GM18499 (cell line): ENCODE results near the gene ZFP42.
"Not testable (repeated sequence)": the region's sequence is repeated elsewhere in the genome, so short reads cannot be mapped to it uniquely, and the experiment has no call there.

Experiments
- ATAC-seq: cut with Tn5 transposase; IDR thresholded peaks from one replicate; pipeline ENCODE4 v1.9.1; 2021; ENCODE audit warnings: moderate number of reproducible peaks; ENCODE audit not compliant: insufficient read depth, unreplicated experiment

The ZFP42 gene

DNA sequence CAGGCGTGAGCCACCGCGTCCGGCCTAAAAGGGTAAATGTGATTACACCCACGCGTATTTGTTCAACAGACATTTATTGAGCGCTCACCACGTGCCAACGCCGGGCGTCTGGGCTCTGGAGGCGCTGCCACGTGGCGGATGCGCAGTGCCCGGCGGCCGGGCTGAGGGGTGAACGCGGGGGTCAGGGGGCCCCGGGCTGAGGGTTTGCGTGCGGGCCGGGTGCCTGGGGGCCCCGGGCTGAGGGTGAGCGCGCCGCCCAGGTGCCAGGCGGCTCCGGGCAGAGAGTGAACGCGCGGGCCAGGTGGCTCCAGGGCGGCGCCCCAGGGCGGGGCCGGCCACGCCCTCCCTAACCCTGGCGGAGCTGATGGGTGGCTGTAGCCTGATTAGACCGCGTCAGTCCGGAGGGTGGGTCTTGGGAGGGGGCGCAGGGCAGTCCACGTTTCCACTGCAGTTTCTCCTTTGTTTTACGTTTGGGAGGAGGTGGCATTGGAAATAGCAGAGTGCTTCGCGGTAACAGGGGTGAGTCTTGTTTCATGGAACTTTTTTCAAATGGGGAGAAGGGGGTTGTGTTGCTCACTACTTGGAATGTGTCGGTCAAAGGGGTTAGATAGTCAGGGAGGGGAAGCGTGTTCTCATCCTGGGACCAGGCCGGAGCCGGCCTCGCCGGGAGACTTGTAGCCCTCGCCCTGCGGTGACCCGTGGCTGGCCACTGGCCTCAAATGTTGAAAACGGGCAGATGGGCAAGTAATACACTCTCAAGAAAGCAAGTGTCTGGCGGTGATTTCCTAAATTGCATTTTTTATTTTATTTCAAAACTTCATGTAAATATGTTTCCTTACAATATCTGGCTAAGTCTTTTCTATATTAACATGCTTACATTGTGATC lies at the start of gene ZFP42:
Gene ZFP42 (plus strand): TSS at position 450 of the 886 bp plus-strand sequence. CDS start 7,037 bp downstream, outside the sequence.
- no peak for ATAC-seq

DNA sequence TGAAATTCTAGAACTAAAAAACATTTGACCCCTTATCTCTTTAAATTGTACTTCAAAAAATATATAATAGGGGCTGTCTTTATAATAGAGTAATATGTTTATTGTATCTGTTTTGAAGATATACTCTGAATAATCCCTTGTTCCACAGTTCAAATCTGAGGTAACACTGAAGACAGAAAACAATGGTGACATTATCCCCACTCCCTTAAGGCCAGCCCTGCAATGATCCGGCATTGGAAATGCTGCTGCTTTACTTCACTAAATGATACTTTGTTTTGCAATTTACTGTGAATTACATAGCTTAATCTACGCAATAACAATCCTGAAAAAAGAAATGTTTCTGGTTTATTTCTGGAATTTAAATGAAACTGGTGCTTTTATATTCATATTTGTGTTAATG lies 34.4 kb upstream of the ZFP42 start:
- ATAC-seq, result no peak

DNA sequence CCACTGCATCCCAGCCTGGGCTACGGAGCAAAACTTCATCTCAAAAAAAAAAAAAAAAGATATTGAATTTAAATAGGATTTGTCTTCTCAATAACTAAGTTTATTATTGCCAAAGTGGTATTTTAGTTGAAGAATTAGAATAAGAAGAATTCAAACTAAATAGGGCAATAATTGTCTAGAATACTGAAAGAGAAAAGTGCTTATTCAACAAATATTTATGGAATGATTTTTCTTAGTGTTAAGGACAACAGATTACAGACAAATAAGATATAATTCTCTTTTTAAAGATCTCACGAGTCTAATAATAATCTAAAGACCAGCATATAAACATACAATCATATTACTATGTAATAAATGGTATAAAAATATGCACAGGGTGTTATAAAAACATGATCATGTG lies 33.6 kb upstream of the ZFP42 start:
- no peak for ATAC-seq

DNA sequence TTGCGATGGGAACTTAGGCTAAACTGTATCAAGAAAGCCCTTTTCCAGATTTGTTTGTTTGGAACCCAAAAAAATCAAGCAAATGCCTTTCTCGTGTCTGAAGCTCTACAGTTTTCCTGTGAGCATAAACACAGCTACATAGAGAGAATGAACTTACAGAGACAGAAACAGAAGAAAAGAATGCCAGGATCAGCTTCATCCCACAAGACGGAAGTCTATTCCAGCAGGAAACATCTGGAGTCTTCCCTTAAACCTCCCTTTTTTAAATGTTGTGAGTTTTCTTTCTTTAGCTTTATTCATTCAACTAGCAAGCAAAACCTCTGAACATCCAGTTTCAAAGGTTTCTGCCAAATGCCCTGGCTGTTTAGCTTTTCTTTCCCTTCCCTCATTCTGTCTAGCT lies 32.6 kb upstream of the ZFP42 start:
- no peak for ATAC-seq

DNA sequence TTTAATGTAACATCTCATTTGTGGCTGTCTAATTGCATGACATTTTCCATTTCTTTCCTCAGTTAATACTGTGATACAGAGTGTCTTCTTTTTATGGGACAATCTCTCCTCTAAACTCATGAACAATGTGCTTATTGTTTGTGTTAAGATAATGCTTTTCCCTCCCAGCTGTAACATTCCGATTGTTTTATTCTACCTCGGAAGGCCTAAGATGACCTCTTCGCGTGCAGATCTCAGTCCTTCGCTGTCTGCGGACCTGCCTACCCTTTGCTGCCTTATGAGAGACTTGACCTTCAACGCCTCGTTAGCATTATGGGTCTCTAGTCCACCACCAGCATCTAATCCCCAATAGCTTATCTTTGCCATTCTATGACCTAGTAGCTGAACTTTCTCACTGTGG lies 29.8 kb upstream of the ZFP42 start:
- no peak for ATAC-seq

DNA sequence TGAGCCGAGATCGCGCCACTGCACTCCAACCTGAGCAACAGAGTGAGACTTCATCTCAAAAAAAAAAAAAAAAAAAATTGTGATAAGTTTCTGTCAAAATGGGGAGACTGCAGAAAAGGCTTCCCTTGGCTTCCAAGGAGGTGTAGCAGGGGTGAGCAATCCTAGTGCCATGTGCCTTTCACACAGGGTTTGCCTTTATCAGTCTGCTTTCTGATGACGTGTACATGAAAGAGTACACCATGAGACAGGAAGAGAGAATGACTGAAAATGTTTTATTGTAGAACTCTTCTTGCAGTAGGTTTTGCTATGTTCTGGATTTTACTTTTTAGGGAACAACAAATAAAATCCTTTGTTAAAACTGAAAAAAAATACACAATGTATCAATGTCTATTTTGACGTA lies 23.4 kb upstream of the ZFP42 start:
- no peak for ATAC-seq

DNA sequence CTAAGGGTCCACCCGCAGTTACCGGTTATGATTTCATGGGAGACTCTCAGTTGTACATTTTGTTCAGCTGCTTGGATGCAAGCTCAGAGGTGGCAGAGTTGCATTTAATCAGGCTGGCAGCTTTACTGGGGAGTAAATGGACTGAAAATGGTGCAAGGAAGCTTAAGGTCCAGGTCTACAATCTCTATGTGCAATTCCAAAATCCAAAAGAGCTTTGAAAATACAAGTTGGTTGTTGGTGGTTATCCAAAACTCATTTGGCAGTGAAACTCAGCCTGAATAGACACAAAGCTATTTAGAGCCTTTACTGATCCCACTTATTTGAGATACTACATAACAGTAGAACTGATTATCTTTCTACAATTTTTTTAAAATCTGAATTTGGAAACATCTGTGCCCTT lies 11.8 kb upstream of the ZFP42 start:
- no peak for ATAC-seq

DNA sequence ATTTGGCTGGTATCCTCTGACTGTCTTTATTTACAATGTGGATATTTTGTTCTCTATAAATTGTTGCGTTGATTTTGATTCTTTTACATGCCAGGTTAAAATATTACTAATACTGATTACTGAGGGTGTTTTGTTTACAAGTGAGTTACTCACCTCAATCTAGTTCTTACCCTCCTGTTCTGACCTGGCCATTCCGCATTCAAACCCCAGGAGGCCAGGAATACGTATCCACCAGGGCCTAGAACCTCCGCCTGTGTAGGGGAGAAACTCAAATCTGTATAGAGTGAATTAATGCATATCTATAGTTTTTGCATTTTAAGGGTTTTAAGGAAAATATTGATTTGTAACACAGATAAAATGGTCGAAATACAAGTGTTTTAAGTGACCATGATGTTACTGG lies 2.6 kb upstream of the ZFP42 start:
- no peak for ATAC-seq

DNA sequence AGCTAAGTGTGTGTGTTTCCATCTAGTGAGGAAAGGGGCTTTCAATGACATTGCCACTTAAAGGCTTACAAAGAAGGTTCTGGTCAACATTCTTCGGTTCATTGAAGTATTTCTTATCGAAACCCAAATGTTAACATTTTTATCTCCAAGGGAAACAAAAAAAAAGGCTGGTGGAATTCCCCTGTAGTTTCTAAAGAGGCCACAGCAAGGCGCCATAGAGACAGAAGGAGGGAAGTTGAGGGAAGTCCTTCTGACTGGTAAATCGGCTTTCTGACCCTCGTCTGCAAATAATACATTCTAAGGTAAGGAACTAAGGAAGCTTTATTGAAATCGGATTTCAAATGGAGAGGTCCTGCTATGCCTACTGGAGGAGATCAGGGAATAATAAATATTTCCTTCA lies 1.7 kb upstream of the ZFP42 start:
- no peak for ATAC-seq

DNA sequence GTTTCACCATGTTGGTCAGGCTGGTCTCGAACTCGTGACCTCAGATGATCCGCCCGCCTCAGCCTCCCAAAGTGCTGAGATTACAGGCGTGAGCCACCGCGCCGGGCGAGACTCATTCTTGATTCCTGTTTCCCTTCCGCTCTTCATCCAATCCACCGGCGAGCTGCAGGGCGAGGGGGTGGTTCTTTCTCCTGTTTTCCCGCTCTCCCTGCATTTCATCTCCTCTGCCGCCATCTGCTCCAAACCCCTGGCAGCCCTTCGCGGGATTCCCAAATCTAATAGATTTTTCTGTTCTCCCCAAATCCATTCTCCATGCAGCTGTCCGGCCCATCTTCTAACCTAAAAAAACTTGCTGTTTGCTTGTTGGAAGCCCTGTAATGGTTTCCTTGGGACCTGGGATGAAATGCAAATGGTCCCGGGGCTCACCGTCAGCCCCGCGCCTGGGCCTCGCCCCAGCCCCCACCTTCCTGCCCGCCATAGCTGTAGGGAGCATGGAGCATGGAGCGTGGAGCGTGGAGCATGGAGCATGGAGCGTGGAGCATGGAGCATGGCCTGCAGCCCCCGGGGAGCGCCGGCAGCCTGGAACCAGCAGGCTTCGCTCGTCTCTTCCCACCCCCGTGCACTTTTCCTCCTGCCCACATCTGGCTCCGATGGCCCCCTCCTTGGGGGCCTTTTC lies 1.1 kb downstream of the ZFP42 start:
- no peak for ATAC-seq

DNA sequence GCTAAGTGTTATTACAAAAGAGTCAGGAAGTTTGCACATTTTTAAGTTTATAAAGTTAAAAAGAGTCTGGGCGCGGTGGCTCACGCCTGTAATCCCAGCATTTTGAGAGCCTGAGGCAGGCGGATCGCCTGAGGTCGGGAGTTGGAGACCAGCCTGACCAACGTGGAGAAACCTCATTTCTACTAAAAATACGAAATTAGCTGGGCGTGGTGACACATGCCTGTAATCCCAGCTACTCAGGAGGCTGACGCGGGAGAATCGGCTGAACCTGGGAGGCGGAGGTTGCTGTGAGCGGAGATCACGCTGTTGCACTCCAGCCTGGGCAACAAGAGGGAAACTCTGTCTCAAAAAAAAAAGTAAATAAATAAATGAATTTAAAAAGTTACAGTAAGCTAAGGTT lies 2.4 kb downstream of the ZFP42 start:
- ATAC-seq, result not testable (repeated sequence)

DNA sequence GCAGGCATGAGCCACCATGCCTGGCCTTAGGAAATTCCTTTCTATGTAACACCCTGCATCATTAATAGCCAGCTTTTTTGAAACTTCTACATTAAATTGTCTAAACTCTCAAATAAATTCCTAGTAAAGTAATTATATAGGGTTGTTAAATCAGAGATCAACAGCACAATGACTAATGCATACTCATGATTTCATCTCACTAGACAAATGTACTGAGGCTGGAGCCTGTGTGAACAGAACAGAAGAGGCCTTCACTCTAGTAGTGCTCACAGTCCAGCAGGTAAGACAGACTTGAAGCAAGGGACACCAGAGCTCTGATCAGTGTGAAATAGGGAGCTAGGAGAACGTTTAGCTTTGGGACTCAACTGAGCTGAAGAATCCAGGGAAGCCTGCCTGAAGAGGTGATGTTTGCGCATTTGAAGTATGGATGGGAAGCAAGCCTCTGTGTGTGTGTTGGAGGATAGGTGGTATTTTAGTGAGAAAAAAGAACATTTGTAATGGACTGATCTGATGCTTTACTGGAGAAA lies 3.9 kb downstream of the ZFP42 start:
- ATAC-seq, result no peak

DNA sequence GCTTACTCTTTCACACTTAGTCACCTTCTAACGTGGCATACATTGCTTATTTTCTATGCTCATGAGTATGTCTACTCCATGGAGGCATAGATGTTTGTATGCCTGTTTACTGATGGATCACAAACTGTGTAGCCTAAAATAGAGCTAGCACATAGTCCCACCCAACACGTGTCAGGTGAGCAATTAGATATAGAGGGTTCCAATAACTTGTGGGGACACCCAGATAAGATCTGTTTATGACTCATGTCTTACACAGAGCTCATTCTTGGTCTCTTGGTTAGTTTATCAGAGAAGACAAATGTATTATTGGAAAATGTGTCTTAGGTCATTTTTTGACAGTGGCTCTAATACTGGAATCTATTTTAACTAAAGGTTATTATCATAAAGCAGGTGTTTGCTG lies 6.8 kb downstream of the ZFP42 start:
- no peak for ATAC-seq

DNA sequence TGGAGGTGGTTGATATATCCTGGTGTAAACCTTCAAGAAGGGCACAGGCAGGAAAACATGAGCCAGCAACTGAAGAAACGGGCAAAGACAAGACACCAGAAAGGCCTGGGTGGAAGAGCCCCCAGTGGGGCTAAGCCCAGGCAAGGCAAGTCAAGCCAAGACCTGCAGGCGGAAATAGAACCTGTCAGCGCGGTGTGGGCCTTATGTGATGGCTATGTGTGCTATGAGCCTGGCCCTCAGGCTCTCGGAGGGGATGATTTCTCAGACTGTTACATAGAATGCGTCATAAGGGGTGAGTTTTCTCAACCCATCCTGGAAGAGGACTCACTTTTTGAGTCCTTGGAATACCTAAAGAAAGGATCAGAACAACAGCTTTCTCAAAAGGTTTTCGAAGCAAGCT lies 7.2 kb downstream of the ZFP42 start:
- ATAC-seq, result no peak

DNA sequence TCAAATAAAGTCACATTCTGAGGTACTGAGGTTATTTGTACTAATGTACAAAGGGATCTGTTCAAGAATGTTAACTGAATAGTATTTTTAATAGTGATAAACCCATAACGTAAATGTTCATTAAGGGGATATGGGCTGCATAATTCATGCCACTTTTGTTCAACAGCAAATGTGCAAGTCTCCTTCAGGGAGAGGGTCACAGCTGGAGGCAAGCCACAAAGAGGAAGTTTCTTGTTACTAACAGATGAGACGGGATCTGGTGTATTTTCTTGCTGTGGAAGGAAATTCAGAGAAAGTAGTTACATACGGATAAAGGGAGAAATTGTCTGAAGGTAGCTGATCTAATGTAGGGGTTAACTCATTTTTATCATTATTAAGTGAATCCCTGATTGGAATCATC lies 10.0 kb downstream of the ZFP42 start:
- no peak for ATAC-seq

DNA sequence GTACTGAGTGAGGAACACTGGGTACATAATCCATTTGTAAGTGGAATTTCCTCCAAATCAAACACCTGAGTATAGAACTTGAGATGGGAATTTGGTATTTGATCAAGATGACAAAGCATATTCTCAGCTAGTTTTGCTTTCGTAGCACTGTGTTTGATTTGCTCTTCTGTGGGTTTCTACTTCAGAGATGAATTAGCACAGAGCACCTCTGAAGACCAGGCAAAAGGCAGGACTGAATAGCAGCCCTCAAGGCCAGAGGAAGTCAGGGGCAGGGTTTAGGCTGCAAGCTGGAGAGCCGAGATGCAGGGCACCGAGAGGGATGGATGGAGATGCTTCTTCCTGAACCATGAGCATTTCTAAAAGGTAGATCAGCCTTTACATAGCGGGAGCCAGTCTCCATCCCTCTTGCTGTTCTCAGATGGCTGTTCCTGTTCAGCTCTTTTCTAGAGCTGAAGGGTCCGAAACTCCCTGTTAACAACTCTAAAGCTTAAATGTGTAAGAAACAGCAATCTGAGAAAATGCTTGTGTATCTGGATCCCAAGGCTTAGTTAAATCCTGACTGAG lies 10.8 kb downstream of the ZFP42 start:
- ATAC-seq, result no peak

DNA sequence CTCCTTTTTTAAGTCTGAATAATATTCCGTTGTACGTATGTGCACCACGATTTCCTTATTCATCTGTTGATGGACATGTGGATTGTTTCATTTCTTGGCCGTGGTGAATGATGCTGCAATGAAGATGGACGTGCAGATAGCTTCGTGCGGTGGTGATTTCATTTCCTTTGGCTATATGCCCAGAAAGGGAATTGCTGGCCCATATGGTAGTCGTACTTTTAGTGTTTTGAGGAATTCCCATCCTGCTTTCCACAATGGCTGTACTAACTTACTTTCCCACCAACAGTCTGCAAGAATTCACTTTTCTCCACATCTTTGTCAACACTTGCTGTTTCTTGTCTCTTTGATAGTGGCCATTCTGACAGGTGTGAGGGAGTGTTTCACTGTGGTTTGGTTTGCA lies 12.8 kb downstream of the ZFP42 start:
- ATAC-seq, result no peak

DNA sequence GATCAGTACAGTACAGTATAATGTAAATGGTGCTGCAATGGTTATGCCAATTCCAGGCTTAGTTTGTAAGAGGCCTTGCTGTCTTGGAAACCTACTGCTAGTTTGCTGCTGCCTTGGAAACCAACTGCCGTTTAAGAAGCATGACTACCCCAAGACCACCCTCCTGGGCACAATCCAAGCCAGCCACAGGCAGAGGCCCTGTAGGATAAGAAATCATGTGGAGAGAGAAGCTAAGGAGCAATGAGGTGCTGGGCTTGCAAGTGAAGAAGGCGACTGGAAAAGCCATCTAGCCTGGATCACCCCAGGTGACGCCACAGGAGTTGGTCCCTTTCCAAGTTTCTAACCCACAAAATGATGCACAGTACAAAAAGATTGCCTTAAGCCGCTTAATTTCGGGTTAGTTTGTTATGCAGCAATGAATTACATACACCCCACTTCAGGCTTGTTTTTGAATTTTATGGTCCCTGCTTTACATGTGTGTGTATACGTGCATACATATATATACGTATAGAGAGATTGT lies 16.9 kb downstream of the ZFP42 start:
- no peak for ATAC-seq

DNA sequence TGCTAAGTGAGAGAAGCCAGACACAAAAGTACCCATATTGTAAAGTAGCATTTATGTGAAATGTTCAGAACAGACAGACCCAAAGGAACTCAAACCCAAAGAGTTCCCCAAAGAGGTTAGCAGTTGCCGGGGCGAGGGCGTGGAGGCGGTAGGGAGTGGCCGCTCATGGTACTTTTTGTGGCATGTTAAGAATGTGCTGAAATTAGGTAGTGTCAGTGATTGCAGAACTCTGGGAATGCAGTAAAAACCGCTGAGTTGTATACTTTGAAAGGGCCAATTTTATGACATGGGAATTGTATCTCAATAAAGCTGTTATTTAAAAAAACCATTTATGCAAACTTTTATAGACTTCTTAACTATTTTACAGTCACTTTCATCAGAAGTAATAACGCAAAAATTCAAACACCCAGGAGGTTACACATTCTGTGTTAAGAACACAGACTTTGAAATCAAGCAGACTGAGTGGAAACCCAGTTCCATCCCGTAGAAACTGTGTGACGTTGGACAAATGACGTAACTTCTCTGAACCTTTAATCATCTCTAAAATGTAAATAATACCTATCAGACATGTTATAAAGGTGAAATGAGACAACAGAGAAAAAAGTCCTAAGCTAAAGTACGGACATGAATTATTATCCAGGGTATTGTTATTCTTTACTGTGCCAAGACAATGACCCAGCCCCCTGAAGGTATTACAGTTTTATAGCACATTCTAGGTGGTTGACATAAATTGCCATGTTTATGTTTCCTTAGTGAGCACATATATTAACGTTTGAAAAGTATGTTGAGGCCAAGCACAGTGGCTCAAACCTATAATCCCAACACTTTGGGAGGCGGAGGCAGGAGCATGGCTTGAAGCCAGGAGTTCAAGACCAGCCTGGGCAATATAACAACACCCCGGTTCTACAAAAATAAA lies 19.7 kb downstream of the ZFP42 start:
- ATAC-seq, result no peak

DNA sequence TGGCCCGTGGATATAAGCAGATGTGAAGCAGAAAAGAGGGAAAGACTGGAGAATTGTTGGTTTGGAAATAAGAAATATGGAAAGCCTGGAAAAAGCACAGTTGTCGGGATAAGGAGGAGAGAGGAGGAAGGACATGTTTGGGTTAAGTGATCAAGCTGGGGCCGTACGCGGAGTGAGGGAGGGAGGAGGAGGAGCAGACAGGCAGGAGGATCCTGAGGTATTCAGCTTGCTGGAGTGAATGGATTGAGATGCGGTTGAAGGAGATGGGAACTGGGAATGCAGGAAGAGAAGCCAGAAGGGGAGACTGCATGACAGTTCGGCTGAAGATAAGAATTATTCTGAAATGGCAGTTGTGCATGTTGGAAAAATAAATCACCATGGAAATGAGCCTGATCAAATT lies 21.2 kb downstream of the ZFP42 start:
- ATAC-seq, result no peak
